ENCODE measurements around the gene JPH2.

DNA sequence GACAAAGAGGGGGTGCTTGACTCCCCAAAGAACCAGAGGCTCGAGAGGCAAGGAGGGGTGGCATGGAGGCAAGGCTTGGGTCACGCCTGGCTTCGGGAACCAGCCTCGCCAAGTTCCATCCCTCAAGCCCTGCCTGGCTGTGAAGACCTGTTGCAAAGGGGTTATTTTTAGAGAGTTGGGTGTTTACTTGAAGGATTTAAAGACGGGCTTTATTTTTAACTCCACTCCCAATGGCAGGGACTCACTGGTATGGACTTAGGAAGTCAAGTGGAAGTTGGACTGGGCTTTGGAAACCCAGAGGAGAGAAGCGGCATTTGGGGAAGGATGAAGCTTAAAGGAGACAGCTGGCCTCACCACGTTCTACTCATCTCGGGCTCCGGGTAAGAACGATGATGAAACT, 43.1 kb downstream of the JPH2 start:
- TF ChIP-seq POLR2AphosphoS5 (IDR thresholded peaks at IDR 0.05; ENCODE audit: low read depth, low read length) (no peak), POLR2A (IDR thresholded peaks at IDR 0.05; ENCODE audit: low read depth, low read length) (no peak), TAF1 (IDR thresholded peaks at IDR 0.05; ENCODE audit: borderline replicate concordance, low read depth, low read length) (no peak)
